GM13976 (cell line): ENCODE data around the gene LBH.

ENCODE experiments used
- DNase-seq: peaks from one replicate; pipeline ENCODE4 v3.0.0; 2012; ENCODE audit warnings: low spot score
- in situ Hi-C: fragments of 300-500 bp; cut with MboI; formaldehyde crosslinking; loops from one replicate; pipeline ENCODE4 v1.12.0; 2022; ENCODE audit warnings: low sequenced_read_pairs, mixed read lengths, inconsistent platforms; ENCODE audit not compliant: unreplicated experiment
- TF ChIP-seq, protein P1 (sequence below): IDR thresholded peaks from 2 replicates; pipeline ENCODE4 v1.5.1; 2012; ENCODE audit warnings: borderline replicate concordance, mild to moderate bottlenecking; ENCODE audit not compliant: insufficient read depth; ENCODE audit errors: extremely low read depth, missing control alignments, control extremely low read depth

The LBH gene

DNA sequence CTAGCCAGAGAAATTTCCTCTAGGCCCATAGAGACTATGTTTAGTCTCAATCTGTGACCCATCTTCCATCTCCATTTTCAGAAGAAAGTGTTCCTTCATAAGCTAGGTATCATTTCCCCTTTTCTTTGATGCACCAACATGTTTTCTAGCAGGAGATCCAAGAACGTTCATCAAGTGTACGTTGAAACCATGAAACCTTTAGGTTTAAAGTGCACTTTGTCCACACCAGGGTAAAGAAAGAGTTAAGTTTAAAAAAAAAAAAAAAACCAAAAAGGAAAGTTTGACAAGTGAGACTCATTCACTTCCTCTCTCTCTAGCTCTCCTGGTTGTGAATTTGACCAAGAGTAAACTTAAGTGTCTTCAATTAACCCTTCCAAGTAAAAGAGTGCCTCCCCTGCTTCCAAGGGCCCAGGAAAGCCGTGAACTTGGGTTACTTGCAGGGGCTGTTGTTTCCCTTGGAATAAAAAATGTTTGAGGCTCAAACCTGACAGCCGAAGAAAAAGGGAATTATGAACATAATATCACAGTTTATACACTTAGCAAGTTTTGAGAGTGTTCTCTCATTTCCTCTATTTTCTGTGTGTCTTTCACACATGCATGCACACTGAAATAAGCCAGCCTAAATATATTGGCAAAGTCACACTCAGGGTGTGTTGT, 56.7 kb downstream of the LBH start:
- no peak for DNase-seq
- in situ Hi-C loops = no loop called here
- TF ChIP-seq, protein P1, sequence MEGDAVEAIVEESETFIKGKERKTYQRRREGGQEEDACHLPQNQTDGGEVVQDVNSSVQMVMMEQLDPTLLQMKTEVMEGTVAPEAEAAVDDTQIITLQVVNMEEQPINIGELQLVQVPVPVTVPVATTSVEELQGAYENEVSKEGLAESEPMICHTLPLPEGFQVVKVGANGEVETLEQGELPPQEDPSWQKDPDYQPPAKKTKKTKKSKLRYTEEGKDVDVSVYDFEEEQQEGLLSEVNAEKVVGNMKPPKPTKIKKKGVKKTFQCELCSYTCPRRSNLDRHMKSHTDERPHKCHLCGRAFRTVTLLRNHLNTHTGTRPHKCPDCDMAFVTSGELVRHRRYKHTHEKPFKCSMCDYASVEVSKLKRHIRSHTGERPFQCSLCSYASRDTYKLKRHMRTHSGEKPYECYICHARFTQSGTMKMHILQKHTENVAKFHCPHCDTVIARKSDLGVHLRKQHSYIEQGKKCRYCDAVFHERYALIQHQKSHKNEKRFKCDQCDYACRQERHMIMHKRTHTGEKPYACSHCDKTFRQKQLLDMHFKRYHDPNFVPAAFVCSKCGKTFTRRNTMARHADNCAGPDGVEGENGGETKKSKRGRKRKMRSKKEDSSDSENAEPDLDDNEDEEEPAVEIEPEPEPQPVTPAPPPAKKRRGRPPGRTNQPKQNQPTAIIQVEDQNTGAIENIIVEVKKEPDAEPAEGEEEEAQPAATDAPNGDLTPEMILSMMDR = no peak

GRCh38 chr2:30288561-30288960, 57.2 kb downstream of the LBH start:
- DNase-seq = no peak
- in situ Hi-C loops = no loop called here
- TF ChIP-seq, protein P1 = no peak

DNA sequence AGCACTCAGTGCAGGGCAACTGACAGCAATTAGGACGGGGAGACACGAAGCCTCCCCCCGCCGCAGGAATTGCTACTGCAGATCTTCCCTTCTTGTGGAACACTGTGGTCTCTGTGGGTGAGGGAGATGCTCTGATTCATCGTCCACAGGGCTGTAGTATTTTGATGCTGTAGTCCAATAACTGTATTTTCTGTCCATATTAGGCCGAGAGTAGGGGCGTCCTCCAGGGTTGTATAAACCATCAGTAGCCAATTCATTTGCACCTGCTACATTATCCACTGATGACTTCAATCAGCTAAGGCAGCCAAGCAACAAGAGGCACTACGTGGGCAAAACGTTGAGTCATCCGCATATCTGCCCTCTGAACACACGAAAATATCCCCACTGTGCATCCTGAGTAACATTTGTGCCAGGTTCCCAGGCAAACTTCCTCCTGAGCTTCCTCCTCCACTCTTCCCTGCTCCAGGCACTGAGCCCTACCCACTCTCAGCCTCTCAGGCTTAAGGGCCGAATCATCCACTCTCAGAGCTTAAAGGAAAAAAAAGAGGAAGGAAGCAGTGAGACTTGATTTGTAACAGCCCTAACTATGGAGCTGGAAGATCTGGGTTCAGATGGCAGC, 62.1 kb downstream of the LBH start:
- TF ChIP-seq, protein P1 = no peak
- DNase-seq = no peak
- in situ Hi-C loops = no loop called here

- TF ChIP-seq, protein P1 = no peak
- no peak for DNase-seq
- in situ Hi-C loops = no loop called here
Measured at GRCh38 chr2:30294133-30294532, 62.8 kb downstream of the LBH start.

DNA sequence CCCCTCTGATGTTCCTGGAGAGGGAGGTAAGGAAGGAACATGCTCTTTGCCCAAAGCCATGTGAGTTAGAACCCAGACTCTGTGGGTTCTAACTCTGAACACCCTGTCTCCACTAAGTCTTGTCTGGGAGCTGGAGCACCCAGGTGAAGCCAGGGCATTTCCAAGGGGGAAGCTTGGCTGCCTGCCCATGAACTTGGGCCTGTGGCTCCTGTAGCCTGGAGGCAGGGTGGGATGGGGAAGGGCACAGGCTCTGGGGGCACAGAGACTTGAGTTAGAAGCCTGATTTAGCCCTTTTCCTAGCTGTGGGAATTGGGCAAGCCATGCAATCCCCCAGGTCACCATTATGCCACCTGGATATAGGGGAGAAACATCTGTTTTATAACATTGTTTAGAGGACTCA, 65.2 kb downstream of the LBH start:
- TF ChIP-seq, protein P1 = no peak
- in situ Hi-C loops = no loop called here
- no peak for DNase-seq

GRCh38 chr2:30298302-30298701, 67.0 kb downstream of the LBH start:
- DNase-seq = peak; percentile 59
- in situ Hi-C loops = no loop called here
- TF ChIP-seq, protein P1 = no peak
